ENCODE measurements around the gene NFIB. TPM values are rescaled to one million over a fixed set of nuclear protein-coding genes. Genes with fewer than 3 reads are reported as not detected.

Gene NFIB
- total RNA-seq, 1 experiment from 2014 or later = 12.5 TPM

DNA sequence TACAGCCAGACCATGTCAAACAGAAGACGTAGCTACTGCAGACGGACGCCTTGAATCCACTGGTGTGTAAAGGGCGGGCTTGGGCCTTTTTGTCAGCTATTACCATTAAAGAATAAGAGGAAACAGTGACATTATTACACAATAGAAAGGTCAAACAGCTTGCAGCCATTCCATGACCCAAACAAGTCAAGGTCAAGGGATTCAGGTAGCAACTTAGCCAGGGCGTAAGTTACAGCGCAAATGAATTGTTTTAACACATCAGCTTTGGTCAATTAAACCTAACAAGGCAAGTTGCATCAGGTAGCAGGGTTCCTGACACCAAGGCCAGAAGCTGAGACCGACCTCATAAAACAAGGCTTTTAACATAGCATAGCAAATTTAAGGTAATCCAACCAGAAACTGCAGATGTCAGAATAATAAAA lies 15.3 kb downstream of the NFIB start:
- H3K4me3 Mint-ChIP-seq = no peak overlapping the region
- H3K4me1 Mint-ChIP-seq = peaks cover 26% of the 10 kb centered on the region
- no peak overlapping the region for H3K27ac Mint-ChIP-seq
- no peaks in the 10 kb centered on the region for H3K36me3 Mint-ChIP-seq
- CTCF ChIA-PET = interaction anchor here (1.3 kb wide), 1 partner anchor 55 kb away, joined by 3 read pairs; no protein-coding TSS in a partner anchor
- no peaks in the 10 kb centered on the region for H3K9me3 Mint-ChIP-seq
- no peak for DNase-seq (ENCODE audit: low spot score)
- H3K27me3 Mint-ChIP-seq (ENCODE audit: low read depth) = no peaks in the 10 kb centered on the region
- ATAC-seq = no peak
- TF ChIP-seq ZNF219 (CRISPR knock-in tag; IDR thresholded peaks at IDR 0.05; ENCODE audit: borderline replicate concordance) = no peak
- TF ChIP-seq SMAD3 (CRISPR knock-in tag; IDR thresholded peaks at IDR 0.05; ENCODE audit: borderline replicate concordance) = no peak
- no peak for TF ChIP-seq ETV6 (CRISPR knock-in tag; IDR thresholded peaks at IDR 0.05)
- no peak for TF ChIP-seq SOX15 (CRISPR knock-in tag; IDR thresholded peaks at IDR 0.05)
- POLR2A ChIA-PET = no interaction called here

DNA sequence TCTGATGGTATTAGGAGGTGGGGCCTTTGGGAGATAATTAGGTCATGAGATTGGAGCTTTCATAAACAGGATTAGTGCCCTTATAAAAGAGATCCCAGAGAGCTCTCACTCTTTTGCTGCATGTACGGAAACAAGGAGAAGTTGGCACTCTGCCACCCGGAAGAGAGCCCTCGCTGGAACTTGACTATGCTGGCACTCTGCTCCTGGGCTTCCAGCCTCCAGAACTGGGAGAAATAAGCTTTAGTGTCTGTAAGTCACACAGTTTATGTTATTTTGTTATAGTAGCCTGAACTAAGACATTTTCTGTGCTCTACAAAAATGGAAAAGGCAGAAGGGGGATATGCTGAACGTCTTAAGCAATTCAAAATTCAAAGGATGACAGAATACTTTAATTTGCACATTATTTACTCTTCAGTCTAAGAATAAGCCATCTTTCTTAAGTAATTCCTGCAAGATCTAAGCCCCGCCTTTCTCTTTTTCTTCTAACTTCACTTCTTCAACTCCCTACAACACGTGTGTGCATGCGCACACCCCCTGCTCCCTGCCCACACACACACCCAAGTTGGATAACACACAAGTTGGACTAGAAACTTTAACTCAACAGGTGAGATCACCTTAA lies 17.3 kb downstream of the NFIB start:
- TF ChIP-seq, protein P1, sequence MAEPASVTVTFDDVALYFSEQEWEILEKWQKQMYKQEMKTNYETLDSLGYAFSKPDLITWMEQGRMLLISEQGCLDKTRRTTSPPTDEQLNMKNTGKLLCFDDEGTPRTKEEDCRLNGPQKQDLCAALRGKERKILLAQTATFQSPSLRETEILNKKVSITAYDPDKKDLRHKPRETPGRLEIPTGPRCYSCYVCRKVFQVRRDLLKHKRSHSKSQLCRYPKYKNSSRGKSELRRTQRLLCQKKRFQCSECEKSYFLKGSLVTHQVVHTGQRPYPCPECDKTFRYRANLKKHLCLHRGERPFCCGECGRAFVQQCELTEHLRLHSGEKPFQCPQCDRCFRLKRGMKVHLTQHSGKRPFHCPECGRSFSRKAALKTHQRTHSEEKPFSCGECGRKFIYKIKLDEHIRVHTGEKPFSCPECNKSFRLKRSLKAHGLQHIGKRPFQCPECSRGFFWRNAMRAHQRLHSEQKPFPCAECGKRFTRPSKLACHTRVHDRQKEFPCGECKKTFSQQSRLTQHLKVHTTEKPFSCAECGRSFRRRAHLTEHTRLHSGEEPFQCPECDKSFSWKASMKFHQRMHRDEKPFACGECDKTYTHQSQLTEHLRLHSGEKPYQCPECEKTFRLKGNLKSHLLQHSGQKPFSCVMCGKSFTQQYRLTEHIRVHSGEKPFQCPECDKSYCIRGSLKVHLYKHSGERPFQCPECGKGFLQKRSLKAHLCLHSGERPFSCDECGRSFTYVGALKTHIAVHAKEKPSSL (CRISPR knock-in tag; conservative IDR thresholded peaks at IDR 0.05) = no peak
- TF ChIP-seq GRHL2 (CRISPR knock-in tag; IDR thresholded peaks at IDR 0.05; ENCODE audit: insufficient replicate concordance, severe bottlenecking) = no peak
- TF ChIP-seq, protein P2, sequence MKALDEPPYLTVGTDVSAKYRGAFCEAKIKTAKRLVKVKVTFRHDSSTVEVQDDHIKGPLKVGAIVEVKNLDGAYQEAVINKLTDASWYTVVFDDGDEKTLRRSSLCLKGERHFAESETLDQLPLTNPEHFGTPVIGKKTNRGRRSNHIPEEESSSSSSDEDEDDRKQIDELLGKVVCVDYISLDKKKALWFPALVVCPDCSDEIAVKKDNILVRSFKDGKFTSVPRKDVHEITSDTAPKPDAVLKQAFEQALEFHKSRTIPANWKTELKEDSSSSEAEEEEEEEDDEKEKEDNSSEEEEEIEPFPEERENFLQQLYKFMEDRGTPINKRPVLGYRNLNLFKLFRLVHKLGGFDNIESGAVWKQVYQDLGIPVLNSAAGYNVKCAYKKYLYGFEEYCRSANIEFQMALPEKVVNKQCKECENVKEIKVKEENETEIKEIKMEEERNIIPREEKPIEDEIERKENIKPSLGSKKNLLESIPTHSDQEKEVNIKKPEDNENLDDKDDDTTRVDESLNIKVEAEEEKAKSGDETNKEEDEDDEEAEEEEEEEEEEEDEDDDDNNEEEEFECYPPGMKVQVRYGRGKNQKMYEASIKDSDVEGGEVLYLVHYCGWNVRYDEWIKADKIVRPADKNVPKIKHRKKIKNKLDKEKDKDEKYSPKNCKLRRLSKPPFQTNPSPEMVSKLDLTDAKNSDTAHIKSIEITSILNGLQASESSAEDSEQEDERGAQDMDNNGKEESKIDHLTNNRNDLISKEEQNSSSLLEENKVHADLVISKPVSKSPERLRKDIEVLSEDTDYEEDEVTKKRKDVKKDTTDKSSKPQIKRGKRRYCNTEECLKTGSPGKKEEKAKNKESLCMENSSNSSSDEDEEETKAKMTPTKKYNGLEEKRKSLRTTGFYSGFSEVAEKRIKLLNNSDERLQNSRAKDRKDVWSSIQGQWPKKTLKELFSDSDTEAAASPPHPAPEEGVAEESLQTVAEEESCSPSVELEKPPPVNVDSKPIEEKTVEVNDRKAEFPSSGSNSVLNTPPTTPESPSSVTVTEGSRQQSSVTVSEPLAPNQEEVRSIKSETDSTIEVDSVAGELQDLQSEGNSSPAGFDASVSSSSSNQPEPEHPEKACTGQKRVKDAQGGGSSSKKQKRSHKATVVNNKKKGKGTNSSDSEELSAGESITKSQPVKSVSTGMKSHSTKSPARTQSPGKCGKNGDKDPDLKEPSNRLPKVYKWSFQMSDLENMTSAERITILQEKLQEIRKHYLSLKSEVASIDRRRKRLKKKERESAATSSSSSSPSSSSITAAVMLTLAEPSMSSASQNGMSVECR (CRISPR knock-in tag; IDR thresholded peaks at IDR 0.05; ENCODE audit: borderline replicate concordance) = no peak
- no peak for TF ChIP-seq MXD4 (CRISPR knock-in tag; IDR thresholded peaks at IDR 0.05; ENCODE audit: borderline replicate concordance)
- TF ChIP-seq, protein P3, sequence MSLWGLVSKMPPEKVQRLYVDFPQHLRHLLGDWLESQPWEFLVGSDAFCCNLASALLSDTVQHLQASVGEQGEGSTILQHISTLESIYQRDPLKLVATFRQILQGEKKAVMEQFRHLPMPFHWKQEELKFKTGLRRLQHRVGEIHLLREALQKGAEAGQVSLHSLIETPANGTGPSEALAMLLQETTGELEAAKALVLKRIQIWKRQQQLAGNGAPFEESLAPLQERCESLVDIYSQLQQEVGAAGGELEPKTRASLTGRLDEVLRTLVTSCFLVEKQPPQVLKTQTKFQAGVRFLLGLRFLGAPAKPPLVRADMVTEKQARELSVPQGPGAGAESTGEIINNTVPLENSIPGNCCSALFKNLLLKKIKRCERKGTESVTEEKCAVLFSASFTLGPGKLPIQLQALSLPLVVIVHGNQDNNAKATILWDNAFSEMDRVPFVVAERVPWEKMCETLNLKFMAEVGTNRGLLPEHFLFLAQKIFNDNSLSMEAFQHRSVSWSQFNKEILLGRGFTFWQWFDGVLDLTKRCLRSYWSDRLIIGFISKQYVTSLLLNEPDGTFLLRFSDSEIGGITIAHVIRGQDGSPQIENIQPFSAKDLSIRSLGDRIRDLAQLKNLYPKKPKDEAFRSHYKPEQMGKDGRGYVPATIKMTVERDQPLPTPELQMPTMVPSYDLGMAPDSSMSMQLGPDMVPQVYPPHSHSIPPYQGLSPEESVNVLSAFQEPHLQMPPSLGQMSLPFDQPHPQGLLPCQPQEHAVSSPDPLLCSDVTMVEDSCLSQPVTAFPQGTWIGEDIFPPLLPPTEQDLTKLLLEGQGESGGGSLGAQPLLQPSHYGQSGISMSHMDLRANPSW (CRISPR knock-in tag; conservative IDR thresholded peaks at IDR 0.05; ENCODE audit: low read depth) = no peak
- TF ChIP-seq, protein P4, sequence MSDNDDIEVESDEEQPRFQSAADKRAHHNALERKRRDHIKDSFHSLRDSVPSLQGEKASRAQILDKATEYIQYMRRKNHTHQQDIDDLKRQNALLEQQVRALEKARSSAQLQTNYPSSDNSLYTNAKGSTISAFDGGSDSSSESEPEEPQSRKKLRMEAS (CRISPR knock-in tag; IDR thresholded peaks at IDR 0.05) = no peak
- no peak for TF ChIP-seq ETV6 (CRISPR knock-in tag; IDR thresholded peaks at IDR 0.05)
- TF ChIP-seq, protein P5, sequence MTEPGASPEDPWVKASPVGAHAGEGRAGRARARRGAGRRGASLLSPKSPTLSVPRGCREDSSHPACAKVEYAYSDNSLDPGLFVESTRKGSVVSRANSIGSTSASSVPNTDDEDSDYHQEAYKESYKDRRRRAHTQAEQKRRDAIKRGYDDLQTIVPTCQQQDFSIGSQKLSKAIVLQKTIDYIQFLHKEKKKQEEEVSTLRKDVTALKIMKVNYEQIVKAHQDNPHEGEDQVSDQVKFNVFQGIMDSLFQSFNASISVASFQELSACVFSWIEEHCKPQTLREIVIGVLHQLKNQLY (CRISPR knock-in tag; IDR thresholded peaks at IDR 0.05) = no peak
- TF ChIP-seq, protein P6, sequence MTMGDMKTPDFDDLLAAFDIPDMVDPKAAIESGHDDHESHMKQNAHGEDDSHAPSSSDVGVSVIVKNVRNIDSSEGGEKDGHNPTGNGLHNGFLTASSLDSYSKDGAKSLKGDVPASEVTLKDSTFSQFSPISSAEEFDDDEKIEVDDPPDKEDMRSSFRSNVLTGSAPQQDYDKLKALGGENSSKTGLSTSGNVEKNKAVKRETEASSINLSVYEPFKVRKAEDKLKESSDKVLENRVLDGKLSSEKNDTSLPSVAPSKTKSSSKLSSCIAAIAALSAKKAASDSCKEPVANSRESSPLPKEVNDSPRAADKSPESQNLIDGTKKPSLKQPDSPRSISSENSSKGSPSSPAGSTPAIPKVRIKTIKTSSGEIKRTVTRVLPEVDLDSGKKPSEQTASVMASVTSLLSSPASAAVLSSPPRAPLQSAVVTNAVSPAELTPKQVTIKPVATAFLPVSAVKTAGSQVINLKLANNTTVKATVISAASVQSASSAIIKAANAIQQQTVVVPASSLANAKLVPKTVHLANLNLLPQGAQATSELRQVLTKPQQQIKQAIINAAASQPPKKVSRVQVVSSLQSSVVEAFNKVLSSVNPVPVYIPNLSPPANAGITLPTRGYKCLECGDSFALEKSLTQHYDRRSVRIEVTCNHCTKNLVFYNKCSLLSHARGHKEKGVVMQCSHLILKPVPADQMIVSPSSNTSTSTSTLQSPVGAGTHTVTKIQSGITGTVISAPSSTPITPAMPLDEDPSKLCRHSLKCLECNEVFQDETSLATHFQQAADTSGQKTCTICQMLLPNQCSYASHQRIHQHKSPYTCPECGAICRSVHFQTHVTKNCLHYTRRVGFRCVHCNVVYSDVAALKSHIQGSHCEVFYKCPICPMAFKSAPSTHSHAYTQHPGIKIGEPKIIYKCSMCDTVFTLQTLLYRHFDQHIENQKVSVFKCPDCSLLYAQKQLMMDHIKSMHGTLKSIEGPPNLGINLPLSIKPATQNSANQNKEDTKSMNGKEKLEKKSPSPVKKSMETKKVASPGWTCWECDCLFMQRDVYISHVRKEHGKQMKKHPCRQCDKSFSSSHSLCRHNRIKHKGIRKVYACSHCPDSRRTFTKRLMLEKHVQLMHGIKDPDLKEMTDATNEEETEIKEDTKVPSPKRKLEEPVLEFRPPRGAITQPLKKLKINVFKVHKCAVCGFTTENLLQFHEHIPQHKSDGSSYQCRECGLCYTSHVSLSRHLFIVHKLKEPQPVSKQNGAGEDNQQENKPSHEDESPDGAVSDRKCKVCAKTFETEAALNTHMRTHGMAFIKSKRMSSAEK (CRISPR knock-in tag; IDR thresholded peaks at IDR 0.05; ENCODE audit: borderline replicate concordance) = no peak
- TF ChIP-seq EMX1 (CRISPR knock-in tag; IDR thresholded peaks at IDR 0.05) = no peak
- TF ChIP-seq, protein P7, sequence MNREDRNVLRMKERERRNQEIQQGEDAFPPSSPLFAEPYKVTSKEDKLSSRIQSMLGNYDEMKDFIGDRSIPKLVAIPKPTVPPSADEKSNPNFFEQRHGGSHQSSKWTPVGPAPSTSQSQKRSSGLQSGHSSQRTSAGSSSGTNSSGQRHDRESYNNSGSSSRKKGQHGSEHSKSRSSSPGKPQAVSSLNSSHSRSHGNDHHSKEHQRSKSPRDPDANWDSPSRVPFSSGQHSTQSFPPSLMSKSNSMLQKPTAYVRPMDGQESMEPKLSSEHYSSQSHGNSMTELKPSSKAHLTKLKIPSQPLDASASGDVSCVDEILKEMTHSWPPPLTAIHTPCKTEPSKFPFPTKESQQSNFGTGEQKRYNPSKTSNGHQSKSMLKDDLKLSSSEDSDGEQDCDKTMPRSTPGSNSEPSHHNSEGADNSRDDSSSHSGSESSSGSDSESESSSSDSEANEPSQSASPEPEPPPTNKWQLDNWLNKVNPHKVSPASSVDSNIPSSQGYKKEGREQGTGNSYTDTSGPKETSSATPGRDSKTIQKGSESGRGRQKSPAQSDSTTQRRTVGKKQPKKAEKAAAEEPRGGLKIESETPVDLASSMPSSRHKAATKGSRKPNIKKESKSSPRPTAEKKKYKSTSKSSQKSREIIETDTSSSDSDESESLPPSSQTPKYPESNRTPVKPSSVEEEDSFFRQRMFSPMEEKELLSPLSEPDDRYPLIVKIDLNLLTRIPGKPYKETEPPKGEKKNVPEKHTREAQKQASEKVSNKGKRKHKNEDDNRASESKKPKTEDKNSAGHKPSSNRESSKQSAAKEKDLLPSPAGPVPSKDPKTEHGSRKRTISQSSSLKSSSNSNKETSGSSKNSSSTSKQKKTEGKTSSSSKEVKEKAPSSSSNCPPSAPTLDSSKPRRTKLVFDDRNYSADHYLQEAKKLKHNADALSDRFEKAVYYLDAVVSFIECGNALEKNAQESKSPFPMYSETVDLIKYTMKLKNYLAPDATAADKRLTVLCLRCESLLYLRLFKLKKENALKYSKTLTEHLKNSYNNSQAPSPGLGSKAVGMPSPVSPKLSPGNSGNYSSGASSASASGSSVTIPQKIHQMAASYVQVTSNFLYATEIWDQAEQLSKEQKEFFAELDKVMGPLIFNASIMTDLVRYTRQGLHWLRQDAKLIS (CRISPR knock-in tag; IDR thresholded peaks at IDR 0.05; ENCODE audit: borderline replicate concordance) = no peak
- no peak for TF ChIP-seq NFE2L1 (CRISPR knock-in tag; IDR thresholded peaks at IDR 0.05)
- Mint-ChIP-seq H3K27me3 (ENCODE audit: low read depth) (no peaks in the 10 kb centered on the region), H3K27ac (peak overlapping the region; percentile 55), H3K36me3 (no peaks in the 10 kb centered on the region), H3K4me3 (no peak overlapping the region), H3K4me1 (peaks cover 19% of the 10 kb centered on the region), H3K9me3 (no peaks in the 10 kb centered on the region)
- ChIA-PET CTCF (no interaction called here), POLR2A (no interaction called here)
- no peak for ATAC-seq
- no peak for DNase-seq (ENCODE audit: low spot score)
